GM20431 (cell line): ENCODE results near the gene MYH6.
"Not testable (repeated sequence)": the region's sequence is repeated elsewhere in the genome, so short reads cannot be mapped to it uniquely, and the experiment has no call there.

Experiments used
- in situ Hi-C: fragments of 300-500 bp; cut with MseI, MboI; formaldehyde crosslinking; loops from one replicate; pipeline ENCODE4 v1.15.0; 2020; ENCODE audit warnings: low sequenced_read_pairs; ENCODE audit not compliant: unreplicated experiment

The MYH6 gene

GRCh38 chr14:23407516-23408306 is at the start of gene MYH6:
MYH6 (minus strand) TSS chr14:23408273; CDS start chr14:23407223, 1,050 bp downstream.
- in situ Hi-C loops: no loop called here

DNA sequence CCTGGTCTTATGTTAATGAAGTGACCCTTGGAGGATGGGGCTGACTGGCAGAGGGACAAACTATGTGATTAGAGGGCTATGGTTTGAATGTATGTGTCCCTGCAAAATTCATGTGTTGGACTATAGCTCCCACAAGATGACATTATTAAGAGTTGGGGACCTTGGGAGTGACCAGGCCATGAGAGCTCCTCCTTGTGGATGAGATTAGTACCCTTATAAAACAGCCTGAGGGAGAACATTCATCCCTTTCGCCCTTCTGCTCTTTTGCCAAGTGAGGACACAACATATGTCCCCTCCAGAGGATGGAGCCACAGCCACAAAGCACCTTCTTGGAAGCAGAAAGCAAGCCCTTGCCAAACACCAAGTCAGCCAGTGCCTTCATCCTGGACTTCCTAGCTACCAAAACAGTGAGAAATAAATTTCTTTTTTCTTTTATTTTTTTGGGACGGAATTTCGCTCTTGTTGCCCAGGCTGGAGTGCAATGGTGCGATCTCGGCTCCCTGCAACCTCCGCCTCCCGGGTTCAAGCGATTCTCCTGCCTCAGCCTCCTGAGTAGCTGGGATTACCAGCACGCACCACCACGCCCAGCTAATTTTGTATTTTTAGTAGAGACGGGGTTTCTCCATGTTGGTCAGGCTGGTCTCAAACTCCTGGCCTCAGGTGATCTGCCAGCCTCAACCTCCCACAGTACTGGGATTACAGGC is 49.0 kb upstream of the MYH6 start:
- in situ Hi-C loops: not testable (repeated sequence)

DNA sequence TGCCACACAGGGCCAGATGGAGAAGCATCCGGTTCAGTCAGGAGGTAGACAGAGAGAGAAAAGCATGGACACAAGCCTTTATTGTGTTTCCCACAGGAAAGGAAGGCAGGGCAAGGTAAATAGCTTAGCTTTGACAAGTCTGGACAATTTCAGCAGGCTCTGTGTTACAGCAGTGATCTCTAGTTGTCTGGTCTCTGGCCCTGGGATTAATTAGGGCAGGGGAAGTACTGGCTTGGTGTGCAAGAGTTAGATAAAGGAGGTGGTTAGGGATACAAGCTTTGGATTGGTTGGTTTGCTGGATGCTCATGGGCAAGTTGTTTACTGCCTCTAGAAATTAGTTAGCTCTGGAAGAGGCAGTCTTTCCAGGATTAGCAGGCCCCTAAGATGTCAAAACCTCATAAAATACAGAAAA is 46.4 kb upstream of the MYH6 start:
- in situ Hi-C loops: no loop called here

DNA sequence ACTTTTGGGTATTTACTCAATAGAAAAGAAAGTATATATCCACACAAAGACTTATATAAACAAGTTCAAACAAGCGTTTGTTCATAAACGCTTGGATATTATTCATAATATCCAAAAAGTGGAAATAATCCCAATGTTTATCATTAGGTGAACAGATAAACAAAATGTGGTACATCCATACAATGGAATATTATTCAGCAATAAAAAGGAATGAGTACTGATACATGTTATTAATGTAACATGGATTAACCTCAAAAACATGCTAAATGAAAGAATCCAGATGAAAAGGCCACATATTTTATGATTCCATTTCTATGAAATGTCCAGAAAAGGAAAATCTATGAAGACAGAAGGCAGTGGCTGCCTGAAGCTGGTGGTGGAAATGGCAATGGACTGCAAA is 44.2 kb upstream of the MYH6 start:
- in situ Hi-C loops: no loop called here

DNA sequence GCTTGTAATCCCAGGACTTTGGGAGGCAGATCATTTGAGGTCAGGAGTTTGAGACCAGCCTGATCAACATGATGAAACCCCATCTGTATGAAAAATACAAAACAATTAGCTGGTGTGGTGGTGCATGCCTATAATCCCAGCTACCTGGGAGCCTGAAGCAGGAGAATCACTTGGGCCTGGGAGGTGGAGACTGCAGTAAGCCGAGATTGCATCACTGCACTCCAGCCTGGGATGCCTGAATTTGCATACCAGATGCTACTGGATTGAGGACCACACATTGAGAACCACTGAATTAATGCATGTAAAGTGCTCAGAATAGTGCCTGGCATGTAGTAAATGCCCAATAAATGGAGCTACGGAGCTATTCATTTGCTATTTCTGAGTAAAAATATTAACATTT is 42.3 kb upstream of the MYH6 start:
- in situ Hi-C loops: no loop called here

GRCh38 chr14:23449314-23449713 is 41.2 kb upstream of the MYH6 start:
- in situ Hi-C loops: no loop called here

GRCh38 chr14:23447361-23448350 is 39.6 kb upstream of the MYH6 start:
- in situ Hi-C loops: no loop called here

DNA sequence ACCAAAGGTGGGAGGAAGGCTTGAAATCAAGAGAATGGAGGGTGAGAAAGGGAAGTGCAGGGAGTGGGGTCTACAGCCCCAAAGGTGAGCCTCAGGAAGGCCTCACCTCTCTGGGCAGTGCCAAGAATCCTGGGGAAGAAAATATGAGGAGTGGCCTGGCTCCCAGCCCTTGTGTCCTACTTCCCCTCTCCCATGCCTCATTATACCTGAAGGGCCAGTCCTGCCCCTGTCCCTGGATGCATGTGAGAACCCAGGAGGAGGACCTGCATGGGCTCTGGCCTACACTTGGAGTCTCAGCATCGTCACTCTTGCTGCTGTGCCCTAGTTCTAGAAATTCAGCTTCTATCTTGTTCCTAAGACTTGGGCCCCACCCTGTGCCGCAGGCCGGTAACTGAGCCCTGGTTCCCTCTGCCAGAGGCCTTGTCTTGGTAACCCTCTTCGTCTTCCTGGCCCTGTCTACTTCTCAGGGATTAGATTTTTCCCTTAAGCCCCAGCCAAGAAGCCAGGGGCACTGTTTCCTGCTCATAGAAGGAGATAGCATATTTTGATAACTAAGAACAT is 38.3 kb upstream of the MYH6 start:
- in situ Hi-C loops: no loop called here

- in situ Hi-C loops: no loop called here
These were observed 37.7 kb upstream of the MYH6 start for GRCh38 chr14:23445773-23446172.

DNA sequence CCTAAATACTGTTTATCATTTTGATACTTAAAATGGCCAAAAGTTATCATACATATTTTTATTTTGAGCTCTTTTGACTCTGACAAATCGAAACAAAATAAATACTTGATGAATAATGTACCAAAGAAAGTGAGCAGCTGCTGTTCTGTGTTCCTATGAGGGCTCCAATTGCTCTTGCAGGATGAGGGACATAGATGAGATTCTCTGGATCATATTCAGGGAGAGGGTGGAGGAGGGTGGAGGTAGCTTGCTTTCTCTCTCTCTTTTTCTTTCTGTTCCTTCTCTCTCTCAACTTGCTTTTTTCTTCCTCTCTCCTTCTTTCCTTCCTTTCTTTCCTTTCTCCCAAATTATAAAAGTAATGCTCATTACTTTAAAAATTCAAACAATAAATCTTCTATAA is 36.2 kb upstream of the MYH6 start:
- in situ Hi-C loops: no loop called here

- in situ Hi-C loops: no loop called here
These were observed 35.8 kb upstream of the MYH6 start for GRCh38 chr14:23443881-23444280.

DNA sequence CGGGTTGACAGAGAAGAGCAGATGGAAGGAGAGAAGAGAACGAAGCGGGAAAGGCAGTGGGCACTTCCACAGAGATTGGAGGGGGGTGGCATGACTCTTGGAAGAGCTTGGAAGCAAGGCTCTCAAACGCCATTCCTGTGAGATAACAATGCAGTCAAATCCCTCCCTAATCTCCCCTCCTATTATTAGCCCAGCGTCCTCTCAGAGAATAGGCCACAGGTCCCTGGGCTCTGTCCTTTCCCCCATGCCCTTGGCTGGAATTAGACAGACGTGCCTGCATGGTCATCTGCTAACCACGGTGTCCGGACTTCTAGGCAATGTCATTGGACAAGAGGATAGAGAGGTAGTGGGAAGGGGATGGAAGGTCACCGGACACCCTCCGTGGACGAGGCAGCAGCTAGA is 35.3 kb upstream of the MYH6 start:
- in situ Hi-C loops: no loop called here

DNA sequence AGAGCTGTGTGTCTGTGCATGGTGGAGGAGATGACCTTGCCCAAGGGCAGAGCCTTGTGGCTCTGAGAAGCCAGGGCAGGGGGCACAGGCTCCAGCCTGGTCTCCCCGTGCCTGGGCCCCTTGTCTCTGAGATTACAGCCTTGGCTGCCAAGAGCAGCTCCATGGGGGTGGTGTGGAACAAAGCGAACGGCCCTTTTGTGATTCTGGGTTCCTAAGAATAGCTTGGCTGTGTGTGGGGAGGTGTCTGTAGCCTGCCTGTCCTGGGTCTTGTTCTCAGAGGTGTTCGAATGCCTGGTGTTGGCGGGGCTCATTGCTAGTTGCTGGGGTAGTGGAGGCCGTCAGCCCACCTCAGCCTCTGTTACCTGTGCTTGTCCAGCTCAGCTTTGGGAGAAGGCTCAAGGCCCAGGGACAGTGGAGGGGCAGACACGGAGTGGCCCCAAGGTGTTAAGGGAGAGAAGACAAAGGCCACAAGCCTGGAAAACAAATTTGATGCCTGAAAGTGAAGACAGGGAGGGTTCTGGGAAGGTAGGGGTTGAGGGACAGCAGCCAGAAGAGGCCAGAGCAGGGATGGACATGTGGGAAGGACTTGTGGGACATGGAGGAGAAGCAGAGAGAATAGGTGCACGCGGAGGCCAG is 34.8 kb upstream of the MYH6 start:
- in situ Hi-C loops: no loop called here

GRCh38 chr14:23441076-23441475 is 33.0 kb upstream of the MYH6 start:
- in situ Hi-C loops: no loop called here

DNA sequence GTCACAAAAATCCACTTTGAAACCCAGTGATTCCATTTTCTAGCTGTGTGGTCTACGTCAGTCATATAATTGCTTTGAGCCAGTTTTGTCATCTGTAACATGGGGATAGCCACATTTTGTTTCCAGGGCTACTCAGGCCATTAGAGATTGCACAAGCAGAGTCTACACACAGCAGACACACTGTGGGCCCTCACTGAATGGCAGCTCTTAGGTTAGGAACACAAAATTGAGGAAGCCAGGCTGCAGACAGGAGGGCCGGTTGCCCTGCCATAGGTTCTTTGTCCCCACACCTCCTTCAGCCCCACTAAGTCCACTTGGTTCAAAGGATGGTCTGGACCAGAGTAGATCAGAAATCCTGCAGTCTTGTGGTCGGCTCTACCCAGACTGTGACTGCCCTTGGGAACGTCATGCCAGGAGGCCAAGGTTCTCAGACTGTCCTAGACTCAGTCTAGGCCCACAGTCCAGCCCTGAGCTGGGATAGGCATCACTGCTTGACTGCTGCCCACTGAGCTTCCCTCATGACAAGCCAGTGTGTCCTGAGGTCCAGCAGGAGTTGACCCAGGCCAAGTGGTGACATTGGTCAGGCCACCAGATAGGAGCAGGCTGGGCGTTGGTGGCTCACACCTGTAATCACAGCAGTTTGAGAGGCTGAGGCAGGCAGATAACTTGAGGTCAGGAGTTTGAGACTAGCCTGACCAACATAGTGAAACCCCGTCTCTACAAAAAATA is 31.2 kb upstream of the MYH6 start:
- in situ Hi-C loops: no loop called here

DNA sequence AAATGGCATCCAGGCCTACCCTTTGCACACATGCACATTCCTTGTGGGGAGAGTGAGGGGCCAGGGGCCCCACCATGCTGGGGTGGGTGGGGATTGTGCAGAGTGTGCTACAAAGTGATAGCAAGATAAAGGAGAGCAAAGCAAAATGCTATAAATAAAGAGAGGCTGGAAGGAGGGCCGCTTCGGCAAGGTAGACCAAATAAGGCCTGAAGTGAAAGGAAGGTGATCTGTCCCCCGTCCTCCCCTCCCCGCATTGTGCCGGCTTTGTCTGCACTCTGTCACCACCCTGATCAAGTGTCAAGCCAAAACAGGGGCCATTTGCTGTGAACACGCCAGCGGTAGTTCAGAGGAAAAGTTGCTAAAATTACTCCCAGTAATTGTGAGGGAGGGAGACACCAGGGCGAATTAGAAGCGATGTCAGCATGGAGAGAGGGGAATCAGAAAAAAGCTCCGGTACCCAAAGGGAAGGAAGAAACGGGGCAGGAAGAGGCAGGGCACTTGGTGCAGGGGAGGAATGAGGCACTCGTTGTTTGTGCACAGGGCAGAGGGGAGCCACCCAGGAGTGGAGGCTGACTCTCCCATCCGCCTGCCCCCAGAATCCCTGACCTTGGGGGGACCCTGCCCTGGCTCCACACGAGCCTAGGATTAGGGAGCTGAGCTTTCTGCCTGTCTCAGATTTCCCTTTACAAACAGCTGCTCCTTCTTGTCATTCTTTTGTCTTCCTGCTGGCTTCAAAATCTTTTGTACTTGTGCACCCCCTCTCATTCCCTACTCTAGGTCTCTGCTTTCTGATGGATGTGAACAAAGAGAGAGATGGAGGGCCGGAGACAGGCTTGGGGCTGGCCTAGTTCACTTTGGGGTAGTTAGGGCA is 30.3 kb upstream of the MYH6 start:
- in situ Hi-C loops: no loop called here

GRCh38 chr14:23437133-23438100 is 29.3 kb upstream of the MYH6 start:
- in situ Hi-C loops: no loop called here
